ENCODE measurements around the gene TMEM14A.
A peak's percentile ranks its signal among the peaks of the same experiment; 100 is the strongest.
"Not testable (repeated sequence)": the region's sequence is repeated elsewhere in the genome, so short reads cannot be mapped to it uniquely, and the experiment has no call there.

The TMEM14A gene

GRCh38 chr6:52694404-52694803 lies 23.5 kb downstream of the TMEM14A start:
- H3K27me3 Mint-ChIP-seq, result peaks cover 5 to 7% of the 10 kb centered on the region in 2 donors
- H3K4me1 Mint-ChIP-seq, result no peaks in the 10 kb centered on the region
- H3K4me3 Mint-ChIP-seq, result no peak overlapping the region
- H3K36me3 Mint-ChIP-seq, result peaks cover 0 to 1% of the 10 kb centered on the region in 2 donors
- no peak overlapping the region for H3K27ac Mint-ChIP-seq
- ATAC-seq (replicated peaks) (no peak), DNase-seq (no peak)
- no peaks in the 10 kb centered on the region for H3K9me3 Mint-ChIP-seq

- Mint-ChIP-seq H3K9me3 (no peaks in the 10 kb centered on the region), H3K4me1 (no peaks in the 10 kb centered on the region), H3K4me3 (no peak overlapping the region), H3K27ac (no peak overlapping the region), H3K27me3 (peaks cover 7 to 9% of the 10 kb centered on the region in 2 donors), H3K36me3 (peaks cover 0 to 1% of the 10 kb centered on the region in 2 donors)
- DNase-seq, result no peak
- no peak for ATAC-seq (replicated peaks)
Measured at GRCh38 chr6:52696418-52696817, 25.5 kb downstream of the TMEM14A start.

- Mint-ChIP-seq H3K36me3 (no peaks in the 10 kb centered on the region), H3K4me3 (no peak overlapping the region), H3K4me1 (no peaks in the 10 kb centered on the region), H3K9me3 (no peaks in the 10 kb centered on the region), H3K27me3 (peaks cover 13% of the 10 kb centered on the region in 2 donors), H3K27ac (no peak overlapping the region)
- ATAC-seq (replicated peaks) (no peak), DNase-seq (no peak)
Measured at GRCh38 chr6:52697903-52698302, 27.0 kb downstream of the TMEM14A start.

- no peak overlapping the region for H3K27ac Mint-ChIP-seq
- no peaks in the 10 kb centered on the region for H3K4me1 Mint-ChIP-seq
- DNase-seq (no peak), ATAC-seq (replicated peaks) (no peak)
- H3K9me3 Mint-ChIP-seq, result peaks cover 2 to 4% of the 10 kb centered on the region in 2 donors
- H3K36me3 Mint-ChIP-seq, result no peaks in the 10 kb centered on the region
- no peak overlapping the region for H3K4me3 Mint-ChIP-seq
- peaks cover 8 to 21% of the 10 kb centered on the region in 2 donors for H3K27me3 Mint-ChIP-seq
Measured at GRCh38 chr6:52704060-52704459, 33.1 kb downstream of the TMEM14A start.

GRCh38 chr6:52704781-52705502 lies 34.0 kb downstream of the TMEM14A start:
- H3K36me3 Mint-ChIP-seq; H3K9me3 Mint-ChIP-seq; H3K27ac Mint-ChIP-seq; H3K4me1 Mint-ChIP-seq; ATAC-seq (replicated peaks); DNase-seq; H3K4me3 Mint-ChIP-seq: not testable (repeated sequence)
- peaks cover 4 to 21% of the 10 kb centered on the region in 2 donors for H3K27me3 Mint-ChIP-seq

- no peak for ATAC-seq (replicated peaks)
- Mint-ChIP-seq H3K4me3 (no peak overlapping the region), H3K36me3 (no peaks in the 10 kb centered on the region), H3K4me1 (no peaks in the 10 kb centered on the region), H3K9me3 (peaks cover 2 to 4% of the 10 kb centered on the region in 2 donors), H3K27ac (no peak overlapping the region), H3K27me3 (peaks cover 4 to 21% of the 10 kb centered on the region in 2 donors)
- DNase-seq, result no peak
Measured at GRCh38 chr6:52706001-52706400, 35.1 kb downstream of the TMEM14A start.

- peaks cover 2 to 15% of the 10 kb centered on the region in 2 donors for H3K27me3 Mint-ChIP-seq
- DNase-seq, result no peak
- H3K4me1 Mint-ChIP-seq, result no peaks in the 10 kb centered on the region
- no peak overlapping the region for H3K27ac Mint-ChIP-seq
- no peak for ATAC-seq (replicated peaks)
- peaks cover 2 to 4% of the 10 kb centered on the region in 2 donors for H3K9me3 Mint-ChIP-seq
- H3K36me3 Mint-ChIP-seq, result no peaks in the 10 kb centered on the region
- no peak overlapping the region for H3K4me3 Mint-ChIP-seq
Measured at GRCh38 chr6:52707963-52708680, 37.2 kb downstream of the TMEM14A start.

GRCh38 chr6:52712136-52712535 lies 41.2 kb downstream of the TMEM14A start:
- no peak for DNase-seq
- Mint-ChIP-seq H3K36me3 (no peaks in the 10 kb centered on the region), H3K4me3 (no peak overlapping the region), H3K27ac (no peak overlapping the region), H3K9me3 (peaks cover 0 to 4% of the 10 kb centered on the region in 2 donors), H3K4me1 (no peaks in the 10 kb centered on the region), H3K27me3 (peaks cover 8 to 16% of the 10 kb centered on the region in 2 donors)
- no peak for ATAC-seq (replicated peaks)

- H3K27ac Mint-ChIP-seq; H3K9me3 Mint-ChIP-seq; H3K36me3 Mint-ChIP-seq; DNase-seq; H3K4me3 Mint-ChIP-seq; ATAC-seq (replicated peaks); H3K4me1 Mint-ChIP-seq: not testable (repeated sequence)
- H3K27me3 Mint-ChIP-seq, result peaks cover 8 to 16% of the 10 kb centered on the region in 2 donors
Measured at GRCh38 chr6:52714761-52715160, 43.8 kb downstream of the TMEM14A start.

GRCh38 chr6:52718550-52718949 lies 47.6 kb downstream of the TMEM14A start:
- ATAC-seq (replicated peaks) (no peak), DNase-seq (no peak)
- Mint-ChIP-seq H3K9me3 (no peaks in the 10 kb centered on the region), H3K36me3 (no peaks in the 10 kb centered on the region), H3K27me3 (peaks cover 17 to 23% of the 10 kb centered on the region in 2 donors), H3K27ac (no peak overlapping the region), H3K4me1 (no peaks in the 10 kb centered on the region), H3K4me3 (no peak overlapping the region)

- no peak for DNase-seq
- Mint-ChIP-seq H3K36me3 (no peaks in the 10 kb centered on the region), H3K4me3 (no peak overlapping the region), H3K9me3 (no peaks in the 10 kb centered on the region), H3K27me3 (peaks cover 13 to 23% of the 10 kb centered on the region in 2 donors), H3K4me1 (peaks cover 5 to 10% of the 10 kb centered on the region in 2 donors), H3K27ac (no peak overlapping the region)
- no peak for ATAC-seq (replicated peaks)
Measured at GRCh38 chr6:52720321-52720720, 49.4 kb downstream of the TMEM14A start.

- no peak overlapping the region for H3K4me3 Mint-ChIP-seq
- no peak for ATAC-seq (replicated peaks)
- H3K27me3 Mint-ChIP-seq, result peaks cover 9 to 15% of the 10 kb centered on the region in 2 donors
- DNase-seq, result no peak
- H3K36me3 Mint-ChIP-seq, result no peaks in the 10 kb centered on the region
- peaks cover 5 to 10% of the 10 kb centered on the region in 2 donors for H3K4me1 Mint-ChIP-seq
- H3K27ac Mint-ChIP-seq, result no peak overlapping the region
- H3K9me3 Mint-ChIP-seq, result no peaks in the 10 kb centered on the region
Measured at GRCh38 chr6:52724042-52724405, 53.1 kb downstream of the TMEM14A start.

GRCh38 chr6:52724406-52725121 lies 53.7 kb downstream of the TMEM14A start:
- ATAC-seq (replicated peaks) (peak; percentile 99), DNase-seq (peak; percentile 63)
- H3K4me3 Mint-ChIP-seq, result peak overlapping the region in 1 of 2 donors; percentile 0
- H3K4me1 Mint-ChIP-seq, result peaks cover 5 to 10% of the 10 kb centered on the region in 2 donors
- H3K36me3 Mint-ChIP-seq, result no peaks in the 10 kb centered on the region
- H3K27ac Mint-ChIP-seq, result peak overlapping the region; percentile 38
- no peaks in the 10 kb centered on the region for H3K9me3 Mint-ChIP-seq
- peaks cover 11 to 15% of the 10 kb centered on the region in 2 donors for H3K27me3 Mint-ChIP-seq

GRCh38 chr6:52725143-52725534 lies 54.2 kb downstream of the TMEM14A start:
- peaks cover 11 to 15% of the 10 kb centered on the region in 2 donors for H3K27me3 Mint-ChIP-seq
- no peak overlapping the region for H3K4me3 Mint-ChIP-seq
- H3K9me3 Mint-ChIP-seq, result no peaks in the 10 kb centered on the region
- H3K36me3 Mint-ChIP-seq, result no peaks in the 10 kb centered on the region
- peak overlapping the region; percentile 38 for H3K27ac Mint-ChIP-seq
- H3K4me1 Mint-ChIP-seq, result peaks cover 5 to 10% of the 10 kb centered on the region in 2 donors
- peak; percentile 36 to 38 for ATAC-seq (replicated peaks)
- no peak for DNase-seq
